ENCODE measurements around the gene ROR2. TPM values are rescaled to one million over a fixed set of nuclear protein-coding genes. Genes with fewer than 3 reads are reported as not detected.
"Not testable (repeated sequence)": the region's sequence is repeated elsewhere in the genome, so short reads cannot be mapped to it uniquely, and the experiment has no call there.

The ROR2 gene
- total RNA-seq, 1 experiment from 2014 or later = 2.7 TPM

GRCh38 chr9:91797517-91797916, 152.5 kb downstream of the ROR2 start:
- H3K4me3 Mint-ChIP-seq; H3K36me3 Mint-ChIP-seq (ENCODE audit: insufficient read depth in 1 of 3, low read depth in 3 of 3); H3K23me2 ChIP-seq (ENCODE audit: insufficient read length, low read depth, low read length, poor library complexity, severe bottlenecking); H3K79me1 ChIP-seq (ENCODE audit: insufficient read depth, low read depth, low read length, poor library complexity, severe bottlenecking); H2AK5ac ChIP-seq (ENCODE audit: insufficient read length, low read length); H4K5ac ChIP-seq (ENCODE audit: insufficient read length, low read depth, low read length); H3K23ac ChIP-seq (ENCODE audit: insufficient read length, low read depth, low read length); H4K8ac ChIP-seq (replicated peaks; ENCODE audit: insufficient read length, low read depth, low read length); H2BK15ac ChIP-seq (ENCODE audit: low read depth, low read length); H3K18ac ChIP-seq (ENCODE audit: insufficient read length, low read depth, low read length); H3K27me3 Mint-ChIP-seq (ENCODE audit: low read depth); H3K9ac ChIP-seq (ENCODE audit: extremely low read depth, insufficient read length, low read length); H3K56ac ChIP-seq (ENCODE audit: insufficient read length, low read depth, low read length); DNase-seq; H4K20me1 ChIP-seq (ENCODE audit: control insufficient read depth, insufficient read depth, insufficient read length); H3K14ac ChIP-seq (ENCODE audit: insufficient read depth, low read length); H3K79me2 ChIP-seq (ENCODE audit: insufficient read depth, low read length); H3K4me2 ChIP-seq (ENCODE audit: insufficient read depth, insufficient read length, low read length); H2BK5ac ChIP-seq (ENCODE audit: insufficient read length, low read length); H3K27ac Mint-ChIP-seq; H2BK20ac ChIP-seq (ENCODE audit: low read depth, low read length, poor library complexity, severe bottlenecking); H2BK12ac ChIP-seq (ENCODE audit: insufficient read length, low read depth, low read length); H3K9me3 Mint-ChIP-seq; H3K4ac ChIP-seq (ENCODE audit: low read depth, low read length); H3T11ph ChIP-seq (ENCODE audit: low read length); H4K91ac ChIP-seq (ENCODE audit: insufficient read length, low read depth, low read length); H3K27me3 ChIP-seq (ENCODE audit: insufficient read depth, low read length); H2AFZ ChIP-seq (ENCODE audit: low read length); H3K9me3 ChIP-seq (ENCODE audit: control insufficient read depth, low read depth, low read length); H3K4me1 Mint-ChIP-seq; H2BK120ac ChIP-seq (ENCODE audit: low read depth, low read length, poor library complexity, severe bottlenecking); H3K4me1 ChIP-seq (ENCODE audit: insufficient read depth, low read length); H3K27ac ChIP-seq (ENCODE audit: insufficient read length, low read depth, low read length): not testable (repeated sequence)
- WGBS (ENCODE audit: extremely low coverage, insufficient read length, low lambda C conversion rate) = no CpG with 5 or more reads among the region's 2 CpGs

- H3K14ac ChIP-seq (ENCODE audit: insufficient read depth, low read length); H2BK20ac ChIP-seq (ENCODE audit: low read depth, low read length, poor library complexity, severe bottlenecking); DNase-seq; H3K4me3 Mint-ChIP-seq; H3K79me1 ChIP-seq (ENCODE audit: insufficient read depth, low read depth, low read length, poor library complexity, severe bottlenecking); H3T11ph ChIP-seq (ENCODE audit: low read length); H3K27me3 ChIP-seq (ENCODE audit: insufficient read depth, low read length); H4K5ac ChIP-seq (ENCODE audit: insufficient read length, low read depth, low read length); H3K23me2 ChIP-seq (ENCODE audit: insufficient read length, low read depth, low read length, poor library complexity, severe bottlenecking); H3K27ac Mint-ChIP-seq; H3K27me3 Mint-ChIP-seq (ENCODE audit: low read depth); H3K27ac ChIP-seq (ENCODE audit: insufficient read length, low read depth, low read length); H4K91ac ChIP-seq (ENCODE audit: insufficient read length, low read depth, low read length); H3K4me2 ChIP-seq (ENCODE audit: insufficient read depth, insufficient read length, low read length); H3K36me3 Mint-ChIP-seq (ENCODE audit: insufficient read depth in 1 of 3, low read depth in 3 of 3); H3K79me2 ChIP-seq (ENCODE audit: insufficient read depth, low read length); H2BK5ac ChIP-seq (ENCODE audit: insufficient read length, low read length); H2AFZ ChIP-seq (ENCODE audit: low read length); H3K9ac ChIP-seq (ENCODE audit: extremely low read depth, insufficient read length, low read length); H3K56ac ChIP-seq (ENCODE audit: insufficient read length, low read depth, low read length); H3K23ac ChIP-seq (ENCODE audit: insufficient read length, low read depth, low read length); H4K8ac ChIP-seq (replicated peaks; ENCODE audit: insufficient read length, low read depth, low read length); H2AK5ac ChIP-seq (ENCODE audit: insufficient read length, low read length); H2BK120ac ChIP-seq (ENCODE audit: low read depth, low read length, poor library complexity, severe bottlenecking); H3K9me3 ChIP-seq (ENCODE audit: control insufficient read depth, low read depth, low read length); H3K4me1 ChIP-seq (ENCODE audit: insufficient read depth, low read length); H3K18ac ChIP-seq (ENCODE audit: insufficient read length, low read depth, low read length); H3K4ac ChIP-seq (ENCODE audit: low read depth, low read length); H3K9me3 Mint-ChIP-seq; H2BK12ac ChIP-seq (ENCODE audit: insufficient read length, low read depth, low read length); H3K4me1 Mint-ChIP-seq; H2BK15ac ChIP-seq (ENCODE audit: low read depth, low read length); H4K20me1 ChIP-seq (ENCODE audit: control insufficient read depth, insufficient read depth, insufficient read length): not testable (repeated sequence)
- no CpG with 5 or more reads among the region's 4 CpGs for WGBS (ENCODE audit: extremely low coverage, insufficient read length, low lambda C conversion rate)
These were observed 153.5 kb downstream of the ROR2 start for GRCh38 chr9:91796516-91796915.
